Measurements from ENCODE around the gene YDJC.
"Not testable (repeated sequence)": the region's sequence is repeated elsewhere in the genome, so short reads cannot be mapped to it uniquely, and the experiment has no call there.

The YDJC gene

GRCh38 chr22:21629255-21630149, at the start of gene YDJC:
YDJC (minus strand) TSS chr22:21630022; CDS start chr22:21630014, 8 bp downstream.
- Histone ChIP-seq H3K4me1 (ENCODE audit: control insufficient read depth, insufficient read depth, low read length) (peaks cover 4% of the 10 kb centered on the region; the same call in 1 of the 2 replicates), H3K27ac (ENCODE audit: low read depth, low read length) (peak within 1 kb of the TSS; percentile 84; the same call in 1 of the 2 replicates), H3K9ac (ENCODE audit: low read length) (peak within 1 kb of the TSS; percentile 91), H3K4me3 (ENCODE audit: low read depth, low read length) (peak within 1 kb of the TSS; percentile 95), H3K27me3 (ENCODE audit: control insufficient read depth, insufficient read depth, low read length) (no peaks in the 10 kb centered on the region), H3K36me3 (ENCODE audit: control insufficient read depth, insufficient read depth, low read length) (peaks cover 10% of the 10 kb centered on the region), H3K9me3 (ENCODE audit: control insufficient read depth, insufficient read depth, low read depth, low read length) (no peaks in the 10 kb centered on the region)

GRCh38 chr22:21679383-21679782, 49.6 kb upstream of the YDJC start:
- H3K27me3 ChIP-seq (ENCODE audit: control insufficient read depth, insufficient read depth, low read length), result no peaks in the 10 kb centered on the region
- peaks cover 12% of the 10 kb centered on the region; the same call in 1 of the 2 replicates for H3K9me3 ChIP-seq (ENCODE audit: control insufficient read depth, insufficient read depth, low read depth, low read length)
- H3K27ac ChIP-seq (ENCODE audit: low read depth, low read length), result no peak overlapping the region
- H3K4me3 ChIP-seq (ENCODE audit: low read depth, low read length), result no peak overlapping the region
- H3K4me1 ChIP-seq (ENCODE audit: control insufficient read depth, insufficient read depth, low read length), result no peaks in the 10 kb centered on the region
- H3K36me3 ChIP-seq (ENCODE audit: control insufficient read depth, insufficient read depth, low read length), result peaks cover 55% of the 10 kb centered on the region
- no peak overlapping the region for H3K9ac ChIP-seq (ENCODE audit: low read length)

GRCh38 chr22:21678842-21679241, 49.0 kb upstream of the YDJC start:
- H3K27ac ChIP-seq (ENCODE audit: low read depth, low read length), result not testable (repeated sequence)

GRCh38 chr22:21677606-21678443, 48.0 kb upstream of the YDJC start:
- H3K27ac ChIP-seq (ENCODE audit: low read depth, low read length), result no peak overlapping the region
- no peaks in the 10 kb centered on the region for H3K27me3 ChIP-seq (ENCODE audit: control insufficient read depth, insufficient read depth, low read length)
- H3K36me3 ChIP-seq (ENCODE audit: control insufficient read depth, insufficient read depth, low read length), result peaks cover 62% of the 10 kb centered on the region
- H3K4me3 ChIP-seq (ENCODE audit: low read depth, low read length), result no peak overlapping the region
- H3K9me3 ChIP-seq (ENCODE audit: control insufficient read depth, insufficient read depth, low read depth, low read length), result peaks cover 12% of the 10 kb centered on the region; the same call in 1 of the 2 replicates
- no peak overlapping the region for H3K9ac ChIP-seq (ENCODE audit: low read length)
- H3K4me1 ChIP-seq (ENCODE audit: control insufficient read depth, insufficient read depth, low read length), result no peaks in the 10 kb centered on the region

More at GRCh38 chr22:21678842-21679241, 49.0 kb upstream of the YDJC start:
- Histone ChIP-seq H3K9me3 (ENCODE audit: control insufficient read depth, insufficient read depth, low read depth, low read length) (peaks cover 12% of the 10 kb centered on the region; the same call in 1 of the 2 replicates), H3K36me3 (ENCODE audit: control insufficient read depth, insufficient read depth, low read length) (peaks cover 60% of the 10 kb centered on the region)
- H3K9ac ChIP-seq (ENCODE audit: low read length); H3K4me3 ChIP-seq (ENCODE audit: low read depth, low read length); H3K27me3 ChIP-seq (ENCODE audit: control insufficient read depth, insufficient read depth, low read length); H3K4me1 ChIP-seq (ENCODE audit: control insufficient read depth, insufficient read depth, low read length): not testable (repeated sequence)

GRCh38 chr22:21674638-21675245, 44.9 kb upstream of the YDJC start:
- Histone ChIP-seq H3K9ac (ENCODE audit: low read length) (no peak overlapping the region), H3K27ac (ENCODE audit: low read depth, low read length) (no peak overlapping the region), H3K4me1 (ENCODE audit: control insufficient read depth, insufficient read depth, low read length) (no peaks in the 10 kb centered on the region), H3K27me3 (ENCODE audit: control insufficient read depth, insufficient read depth, low read length) (no peaks in the 10 kb centered on the region), H3K4me3 (ENCODE audit: low read depth, low read length) (no peak overlapping the region), H3K9me3 (ENCODE audit: control insufficient read depth, insufficient read depth, low read depth, low read length) (peaks cover 12% of the 10 kb centered on the region; the same call in 1 of the 2 replicates), H3K36me3 (ENCODE audit: control insufficient read depth, insufficient read depth, low read length) (peaks cover 67% of the 10 kb centered on the region)

GRCh38 chr22:21673534-21674321, 43.9 kb upstream of the YDJC start:
- Histone ChIP-seq H3K9ac (ENCODE audit: low read length) (no peak overlapping the region), H3K27ac (ENCODE audit: low read depth, low read length) (no peak overlapping the region), H3K27me3 (ENCODE audit: control insufficient read depth, insufficient read depth, low read length) (no peaks in the 10 kb centered on the region), H3K4me3 (ENCODE audit: low read depth, low read length) (no peak overlapping the region), H3K9me3 (ENCODE audit: control insufficient read depth, insufficient read depth, low read depth, low read length) (peaks cover 12% of the 10 kb centered on the region; the same call in 1 of the 2 replicates), H3K36me3 (ENCODE audit: control insufficient read depth, insufficient read depth, low read length) (peaks cover 69% of the 10 kb centered on the region), H3K4me1 (ENCODE audit: control insufficient read depth, insufficient read depth, low read length) (no peaks in the 10 kb centered on the region)

- Histone ChIP-seq H3K36me3 (ENCODE audit: control insufficient read depth, insufficient read depth, low read length) (peaks cover 60% of the 10 kb centered on the region), H3K27me3 (ENCODE audit: control insufficient read depth, insufficient read depth, low read length) (no peaks in the 10 kb centered on the region), H3K4me3 (ENCODE audit: low read depth, low read length) (no peak overlapping the region), H3K9ac (ENCODE audit: low read length) (no peak overlapping the region), H3K4me1 (ENCODE audit: control insufficient read depth, insufficient read depth, low read length) (no peaks in the 10 kb centered on the region), H3K9me3 (ENCODE audit: control insufficient read depth, insufficient read depth, low read depth, low read length) (0 out of 2 replicates have a peak, but pooled peaks cover 6% of the 10 kb centered on the region), H3K27ac (ENCODE audit: low read depth, low read length) (no peak overlapping the region)
Observed at GRCh38 chr22:21672107-21672629, 42.3 kb upstream of the YDJC start.

- no peak overlapping the region for H3K4me3 ChIP-seq (ENCODE audit: low read depth, low read length)
- H3K27me3 ChIP-seq (ENCODE audit: control insufficient read depth, insufficient read depth, low read length), result no peaks in the 10 kb centered on the region
- no peak overlapping the region for H3K9ac ChIP-seq (ENCODE audit: low read length)
- H3K27ac ChIP-seq (ENCODE audit: low read depth, low read length), result no peak overlapping the region
- H3K36me3 ChIP-seq (ENCODE audit: control insufficient read depth, insufficient read depth, low read length), result peaks cover 41% of the 10 kb centered on the region
- no peaks in the 10 kb centered on the region for H3K9me3 ChIP-seq (ENCODE audit: control insufficient read depth, insufficient read depth, low read depth, low read length)
- no peaks in the 10 kb centered on the region for H3K4me1 ChIP-seq (ENCODE audit: control insufficient read depth, insufficient read depth, low read length)
Observed at GRCh38 chr22:21669026-21669425, 39.2 kb upstream of the YDJC start.

GRCh38 chr22:21666786-21667185, 37.0 kb upstream of the YDJC start:
- no peaks in the 10 kb centered on the region for H3K27me3 ChIP-seq (ENCODE audit: control insufficient read depth, insufficient read depth, low read length)
- H3K27ac ChIP-seq (ENCODE audit: low read depth, low read length), result no peak overlapping the region
- H3K9ac ChIP-seq (ENCODE audit: low read length), result no peak overlapping the region
- peaks cover 19% of the 10 kb centered on the region for H3K36me3 ChIP-seq (ENCODE audit: control insufficient read depth, insufficient read depth, low read length)
- H3K9me3 ChIP-seq (ENCODE audit: control insufficient read depth, insufficient read depth, low read depth, low read length), result no peaks in the 10 kb centered on the region
- H3K4me3 ChIP-seq (ENCODE audit: low read depth, low read length), result peak overlapping the region; percentile 81
- H3K4me1 ChIP-seq (ENCODE audit: control insufficient read depth, insufficient read depth, low read length), result no peaks in the 10 kb centered on the region

Measured in HUES6 (cell line).